Lower lobe of right lung (tissue), 2 donors: ENCODE results near the gene LRRN4CL. TPM values are rescaled to one million over a fixed set of nuclear protein-coding genes. Genes with fewer than 3 reads are reported as not detected.
A peak's percentile ranks its signal among the peaks of the same experiment; 100 is the strongest.

Experiments
- ATAC-seq, 2 donors: fragments of 200-7000 bp; cut with Tn5 transposase; one replicate each; pipeline ENCODE4 v1.9.1; 2020 to 2022; ENCODE audit warnings: mild to moderate bottlenecking in 2 of 2, moderate library complexity in 2 of 2
- DNase-seq: peaks from one replicate; pipeline ENCODE4 v3.0.0-alpha.2; 2020
- H3K27ac ChIP-seq: fragments of 200-600 bp; one replicate; pipeline ENCODE4 v1.8.0; 2022
- H3K27me3 ChIP-seq: fragments of 200-600 bp; one replicate; pipeline ENCODE4 v1.8.0; 2022; ENCODE audit warnings: low read depth
- H3K36me3 ChIP-seq: fragments of 200-600 bp; one replicate; pipeline ENCODE4 v1.8.0; 2022; ENCODE audit warnings: mild to moderate bottlenecking
- H3K4me1 ChIP-seq: fragments of 200-600 bp; one replicate; pipeline ENCODE4 v1.8.0; 2022
- H3K4me3 ChIP-seq: fragments of 200-600 bp; one replicate; pipeline ENCODE4 v1.8.0; 2022; ENCODE audit warnings: mild to moderate bottlenecking
- H3K9me3 ChIP-seq: fragments of 200-600 bp; one replicate; pipeline ENCODE4 v1.8.0; 2022
- CTCF ChIP-seq: fragments of 200-600 bp; IDR thresholded peaks from one replicate; pipeline ENCODE4 v1.8.0; 2022; ENCODE audit warnings: antibody characterized with exemption, mild to moderate bottlenecking
- intact Hi-C: fragments of 100-400 bp; cut with DNase I; formaldehyde crosslinking; loops from one replicate; pipeline ENCODE4 v1.11.0; 2022
- total RNA-seq: library from RNA; stranded (reverse); fragmentation: NEBNext Ultra II Directional; extraction: Animal tissue kit (Norgen Biotek cat#: 25700); gene quantifications from one replicate; pipeline ENCODE4 v1.2.1, GENCODE V29; 2021
- donor health status: DM: no; HTN: yes; CAD: no; lungs with severe emphysema.

LRRN4CL gene
- total RNA-seq, 1 donor from 2014 or later: 3.4 TPM

GRCh38 chr11:62727872-62728170 lies 38.5 kb upstream of the LRRN4CL start:
- no peaks in the 10 kb centered on the region for H3K9me3 ChIP-seq
- DNase-seq (peak; percentile 82), ATAC-seq (peak; percentile 86 to 87)
- H3K36me3 ChIP-seq: peaks cover 29% of the 10 kb centered on the region
- intact Hi-C loops: no loop called here
- H3K4me1 ChIP-seq: peaks cover 52% of the 10 kb centered on the region
- TF ChIP-seq CTCF: no peak
- H3K27ac ChIP-seq: peak overlapping the region; percentile 94
- no peaks in the 10 kb centered on the region for H3K27me3 ChIP-seq
- H3K4me3 ChIP-seq: peak overlapping the region; percentile 96

GRCh38 chr11:62727165-62727871 lies 38.0 kb upstream of the LRRN4CL start, which contains the start of gene HNRNPUL2:
Gene HNRNPUL2 (minus strand): TSS chr11:62727457. CDS start chr11:62727156, 301 bp downstream.
- DNase-seq: peak; percentile 99
- H3K4me3 ChIP-seq: peak within 1 kb of the TSS; percentile 96
- ATAC-seq: peak; percentile 96 to 98
- H3K4me1 ChIP-seq: peaks cover 47% of the 10 kb centered on the region
- TF ChIP-seq CTCF: no peak
- peaks cover 29% of the 10 kb centered on the region for H3K36me3 ChIP-seq
- H3K9me3 ChIP-seq: no peaks in the 10 kb centered on the region
- peak within 1 kb of the TSS; percentile 94 for H3K27ac ChIP-seq
- intact Hi-C loops: no loop called here
- H3K27me3 ChIP-seq: no peaks in the 10 kb centered on the region

GRCh38 chr11:62726915-62727164 lies 37.5 kb upstream of the LRRN4CL start:
- DNase-seq (no peak), ATAC-seq (peak; percentile 7 to 22)
- peak overlapping the region; percentile 96 for H3K4me3 ChIP-seq
- no peaks in the 10 kb centered on the region for H3K9me3 ChIP-seq
- no peak for TF ChIP-seq CTCF
- H3K27me3 ChIP-seq: no peaks in the 10 kb centered on the region
- intact Hi-C loops: no loop called here
- H3K27ac ChIP-seq: peak overlapping the region; percentile 94
- H3K4me1 ChIP-seq: peaks cover 47% of the 10 kb centered on the region
- peaks cover 33% of the 10 kb centered on the region for H3K36me3 ChIP-seq

- Histone ChIP-seq H3K4me3 (peak overlapping the region; percentile 96), H3K27me3 (no peaks in the 10 kb centered on the region), H3K27ac (peak overlapping the region; percentile 94), H3K36me3 (peaks cover 36% of the 10 kb centered on the region), H3K9me3 (no peaks in the 10 kb centered on the region), H3K4me1 (peaks cover 48% of the 10 kb centered on the region)
- TF ChIP-seq CTCF: no peak
- ATAC-seq: no peak
- intact Hi-C loops: no loop called here
- no peak for DNase-seq
These were observed 37.0 kb upstream of the LRRN4CL start for GRCh38 chr11:62726156-62726914.

GRCh38 chr11:62725646-62726045 lies 36.3 kb upstream of the LRRN4CL start:
- no peak for ATAC-seq
- intact Hi-C loops: no loop called here
- H3K27ac ChIP-seq: peak overlapping the region; percentile 94

More at GRCh38 chr11:62725646-62726045, 36.3 kb upstream of the LRRN4CL start:
- H3K27me3 ChIP-seq: no peaks in the 10 kb centered on the region
- H3K9me3 ChIP-seq: no peaks in the 10 kb centered on the region
- no peak for TF ChIP-seq CTCF
- DNase-seq: no peak
- peaks cover 37% of the 10 kb centered on the region for H3K36me3 ChIP-seq
- H3K4me1 ChIP-seq: peaks cover 42% of the 10 kb centered on the region
- H3K4me3 ChIP-seq: peak overlapping the region; percentile 96
